Thoracic aorta (tissue), 2 donors: ENCODE data around the gene TMEM260. TPM values are rescaled to one million over a fixed set of nuclear protein-coding genes. Genes with fewer than 3 reads are reported as not detected.

ENCODE experiments used
- ATAC-seq: fragments of 150-250 bp; one replicate; pipeline ENCODE4 v1.8.0; 2017; ENCODE audit warnings: low read depth; ENCODE audit not compliant: insufficient number of reproducible peaks, low FRiP score
- DNase-seq: peaks from one replicate; pipeline ENCODE4 v3.0.0-alpha.2; 2020; ENCODE audit warnings: low spot score
- H3K27ac ChIP-seq, 2 donors: fragments of 200-600 bp; sonication (generic); 1 replicate in 1 of 2; 2 replicates in 1 of 2; pipeline ENCODE4 v1.5.1; 2016; ENCODE audit warnings: mild to moderate bottlenecking in 2 of 2, moderate library complexity in 2 of 2
- H3K27me3 ChIP-seq: fragments of 200-600 bp; sonication (generic); replicated peaks from 2 replicates; pipeline ENCODE4 v1.6.0; 2016; ENCODE audit warnings: mild to moderate bottlenecking; ENCODE audit not compliant: insufficient read depth
- H3K36me3 ChIP-seq: fragments of 200-600 bp; sonication (generic); one replicate; pipeline ENCODE4 v1.5.1; 2016
- H3K4me1 ChIP-seq, 2 donors: fragments of 200-600 bp; sonication (generic); 1 replicate in 1 of 2; 2 replicates in 1 of 2; pipeline versions ENCODE4 v1.5.1 to v1.6.0; 2016; ENCODE audit warnings: low read depth in 2 of 2, mild to moderate bottlenecking in 1 of 2; ENCODE audit not compliant: control insufficient read depth in 1 of 2
- H3K4me3 ChIP-seq: fragments of 200-600 bp; sonication (generic); 2 replicates; pipeline ENCODE4 v1.5.1; 2016; ENCODE audit warnings: mild to moderate bottlenecking
- H3K9me3 ChIP-seq: fragments of 200-600 bp; sonication (generic); 2 replicates; pipeline ENCODE4 v1.5.1; 2016
- total RNA-seq, 2 donors: library from RNA; depleted of rRNA; stranded (reverse); fragments of >200 nt; gene quantifications; one replicate each; pipeline versions ENCODE4 v1.1.0 to v1.2.3, GENCODE V29; 2016
- TF ChIP-seq, protein P1 (sequence below): fragments of 200-600 bp; sonication (generic); IDR thresholded peaks from one replicate; pipeline ENCODE4 v1.5.1; 2019; ENCODE audit warnings: antibody characterized with exemption

TMEM260 gene
- total RNA-seq, 2 donors from 2014 or later, result 39.9 to 44.7 TPM

- H3K36me3 ChIP-seq, result peaks cover 20% of the 10 kb centered on the region
- H3K27me3 ChIP-seq, result no peaks in the 10 kb centered on the region
- no peak overlapping the region for H3K4me3 ChIP-seq
- TF ChIP-seq, protein P1, sequence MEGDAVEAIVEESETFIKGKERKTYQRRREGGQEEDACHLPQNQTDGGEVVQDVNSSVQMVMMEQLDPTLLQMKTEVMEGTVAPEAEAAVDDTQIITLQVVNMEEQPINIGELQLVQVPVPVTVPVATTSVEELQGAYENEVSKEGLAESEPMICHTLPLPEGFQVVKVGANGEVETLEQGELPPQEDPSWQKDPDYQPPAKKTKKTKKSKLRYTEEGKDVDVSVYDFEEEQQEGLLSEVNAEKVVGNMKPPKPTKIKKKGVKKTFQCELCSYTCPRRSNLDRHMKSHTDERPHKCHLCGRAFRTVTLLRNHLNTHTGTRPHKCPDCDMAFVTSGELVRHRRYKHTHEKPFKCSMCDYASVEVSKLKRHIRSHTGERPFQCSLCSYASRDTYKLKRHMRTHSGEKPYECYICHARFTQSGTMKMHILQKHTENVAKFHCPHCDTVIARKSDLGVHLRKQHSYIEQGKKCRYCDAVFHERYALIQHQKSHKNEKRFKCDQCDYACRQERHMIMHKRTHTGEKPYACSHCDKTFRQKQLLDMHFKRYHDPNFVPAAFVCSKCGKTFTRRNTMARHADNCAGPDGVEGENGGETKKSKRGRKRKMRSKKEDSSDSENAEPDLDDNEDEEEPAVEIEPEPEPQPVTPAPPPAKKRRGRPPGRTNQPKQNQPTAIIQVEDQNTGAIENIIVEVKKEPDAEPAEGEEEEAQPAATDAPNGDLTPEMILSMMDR, result no peak
- H3K9me3 ChIP-seq, result peaks cover 13% of the 10 kb centered on the region
- no peak overlapping the region for H3K27ac ChIP-seq
- DNase-seq (no peak), ATAC-seq (no peak)
- H3K4me1 ChIP-seq, result no peaks in the 10 kb centered on the region
These were observed 51.1 kb downstream of the TMEM260 start for GRCh38 chr14:56630707-56631106.

GRCh38 chr14:56632195-56632594 is 52.6 kb downstream of the TMEM260 start:
- H3K36me3 ChIP-seq, result peaks cover 33% of the 10 kb centered on the region
- ATAC-seq, result no peak
- TF ChIP-seq, protein P1, result no peak
- H3K4me3 ChIP-seq, result no peak overlapping the region
- H3K9me3 ChIP-seq, result peaks cover 13% of the 10 kb centered on the region
- H3K27ac ChIP-seq, result no peak overlapping the region
- no peaks in the 10 kb centered on the region for H3K4me1 ChIP-seq
- no peaks in the 10 kb centered on the region for H3K27me3 ChIP-seq
- no peak for DNase-seq

DNA sequence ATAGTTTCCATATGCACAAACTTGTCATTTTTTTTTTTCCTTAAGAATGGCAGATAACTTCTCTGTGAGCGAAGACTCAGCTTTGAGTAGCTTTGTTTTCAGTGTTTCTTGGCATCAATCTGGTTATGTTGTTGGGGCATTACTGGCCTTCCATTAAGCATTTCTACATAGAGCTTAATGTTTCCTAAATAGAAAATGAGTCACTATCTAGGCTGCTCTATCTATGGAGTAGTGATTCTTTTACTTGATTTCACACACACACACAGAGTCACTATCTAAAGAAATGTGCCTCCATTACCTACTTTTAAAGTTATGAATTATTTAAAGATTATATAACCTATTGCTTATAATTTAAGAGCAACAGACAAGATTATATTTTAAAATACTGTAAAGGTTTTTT is 53.9 kb downstream of the TMEM260 start:
- H3K4me1 ChIP-seq, result no peaks in the 10 kb centered on the region
- H3K9me3 ChIP-seq, result peaks cover 13% of the 10 kb centered on the region
- peaks cover 47% of the 10 kb centered on the region for H3K36me3 ChIP-seq
- H3K27me3 ChIP-seq, result no peaks in the 10 kb centered on the region
- TF ChIP-seq, protein P1, result no peak
- no peak overlapping the region for H3K4me3 ChIP-seq
- DNase-seq (no peak), ATAC-seq (no peak)
- no peak overlapping the region for H3K27ac ChIP-seq

DNA sequence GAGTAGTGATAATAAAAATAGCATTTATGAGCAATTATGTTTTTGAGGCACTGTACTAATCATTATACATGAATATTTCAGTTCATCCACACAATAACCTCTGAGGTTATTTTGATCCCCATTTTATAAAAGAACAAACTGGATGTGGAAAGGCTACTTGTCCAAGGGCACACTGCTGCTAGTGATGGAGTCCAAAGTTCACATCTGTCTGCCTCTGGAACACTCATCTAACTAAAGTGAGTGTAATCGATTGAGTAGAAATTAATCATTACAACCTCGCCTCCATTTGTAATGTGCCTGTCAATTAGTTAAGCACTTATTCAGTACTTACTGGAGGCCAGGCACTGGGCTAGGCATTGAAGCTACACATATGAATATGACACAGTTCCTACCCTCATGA is 55.4 kb downstream of the TMEM260 start:
- TF ChIP-seq, protein P1, result no peak
- H3K36me3 ChIP-seq, result peaks cover 58% of the 10 kb centered on the region
- ATAC-seq, result no peak

DNA sequence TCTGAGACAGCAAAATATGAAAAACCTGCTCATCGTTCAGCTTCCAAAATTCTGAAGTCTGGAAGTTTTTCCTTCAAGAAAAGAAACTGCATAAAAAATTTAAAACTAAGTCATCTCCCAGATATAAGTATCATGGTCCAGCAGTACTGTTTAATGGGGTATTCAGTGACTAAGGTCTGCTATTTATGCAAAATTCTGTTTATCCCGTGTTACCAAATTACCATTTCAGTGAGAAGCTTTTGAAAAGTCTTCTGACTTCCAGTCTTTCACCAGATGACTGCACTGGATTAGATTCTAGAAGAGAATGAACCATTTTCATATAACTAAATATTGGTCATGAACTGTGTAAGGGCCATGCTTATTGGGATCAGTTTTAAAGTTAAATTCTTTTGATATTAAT is 67.9 kb downstream of the TMEM260 start:
- DNase-seq, result no peak
- no peak for ATAC-seq
- Histone ChIP-seq H3K4me3 (no peak overlapping the region), H3K27ac (no peak overlapping the region), H3K4me1 (peaks cover 4 to 21% of the 10 kb centered on the region in 2 donors), H3K9me3 (no peaks in the 10 kb centered on the region), H3K36me3 (no peaks in the 10 kb centered on the region), H3K27me3 (no peaks in the 10 kb centered on the region)
- TF ChIP-seq, protein P1, result no peak

More for the DNA sequence above, 55.4 kb downstream of the TMEM260 start:
- H3K4me3 ChIP-seq, result no peak overlapping the region
- DNase-seq, result no peak
- no peaks in the 10 kb centered on the region for H3K4me1 ChIP-seq
- H3K9me3 ChIP-seq, result peaks cover 8% of the 10 kb centered on the region
- no peak overlapping the region for H3K27ac ChIP-seq
- no peaks in the 10 kb centered on the region for H3K27me3 ChIP-seq
